A673 (cell line): ENCODE measurements around the gene PRSS23.

ENCODE experiments used
- CTCF ChIP-seq: fragments of 300-800, 200-600 bp; sonication (generic); conservative IDR thresholded peaks from 2 replicates; pipeline ENCODE4 v1.5.1; 2017; ENCODE audit warnings: low read depth, mild to moderate bottlenecking, antibody characterized with exemption, low read length, moderate library complexity, mixed read lengths
- EZH2 ChIP-seq: fragments of 200-600 bp; sonication (generic); IDR thresholded peaks from 2 replicates; pipeline ENCODE4 v1.6.1; 2017; ENCODE audit warnings: borderline replicate concordance, low read depth, mild to moderate bottlenecking, mixed read lengths, antibody characterized with exemption, low read length; ENCODE audit not compliant: poor library complexity, severe bottlenecking

DNA sequence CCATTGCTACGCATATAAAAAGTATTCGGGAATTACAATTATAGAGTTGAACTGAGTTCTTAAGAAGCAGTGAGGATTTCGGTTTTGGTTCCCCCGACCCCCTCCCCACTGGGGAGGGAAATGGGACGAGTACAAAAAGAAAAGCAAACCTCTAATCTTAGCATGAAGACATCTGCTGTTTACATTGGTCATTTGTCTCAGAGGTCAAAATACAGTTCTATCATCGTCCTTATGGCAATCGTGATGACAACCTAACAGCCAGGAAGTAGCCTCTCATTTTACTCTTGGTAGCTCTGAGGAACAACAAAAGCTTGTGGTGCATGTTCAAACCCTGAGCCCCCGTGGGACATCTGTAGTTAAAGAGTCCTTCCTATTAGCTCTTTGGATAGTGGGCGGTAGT is 3.2 kb upstream of the PRSS23 start:
- TF ChIP-seq CTCF (no peak), EZH2 (no peak)
